Esophagus muscularis mucosa (tissue), 4 donors: ENCODE data around the gene CYP19A1.

Experiments used
- EP300 ChIP-seq: sonication (generic); formaldehyde crosslinking; IDR thresholded peaks from one replicate; pipeline ENCODE4 v1.6.1; 2017; ENCODE audit warnings: antibody characterized with exemption
- POLR2A ChIP-seq: fragments of 450-650 bp; IDR thresholded peaks from one replicate; pipeline ENCODE4 v1.6.1; 2017; ENCODE audit warnings: antibody characterized with exemption, moderate library complexity, mild to moderate bottlenecking, low read depth
- POLR2AphosphoS5 ChIP-seq, 2 donors: sonication (generic); formaldehyde crosslinking; IDR thresholded peaks; one replicate each; pipeline ENCODE4 v1.6.1; 2017; ENCODE audit warnings: antibody characterized with exemption in 2 of 2
- TF ChIP-seq, protein P1 (sequence below), 3 experiments: fragments of 200-600 bp in 2 of 3; fragments of 450-650 bp in 1 of 3; sonication (generic) in 2 of 3; IDR thresholded peaks; one replicate each; pipeline ENCODE4 v1.5.1; 2017 to 2019; ENCODE audit warnings: antibody characterized with exemption in 3 of 3, mild to moderate bottlenecking in 2 of 3, moderate library complexity in 1 of 3

DNA sequence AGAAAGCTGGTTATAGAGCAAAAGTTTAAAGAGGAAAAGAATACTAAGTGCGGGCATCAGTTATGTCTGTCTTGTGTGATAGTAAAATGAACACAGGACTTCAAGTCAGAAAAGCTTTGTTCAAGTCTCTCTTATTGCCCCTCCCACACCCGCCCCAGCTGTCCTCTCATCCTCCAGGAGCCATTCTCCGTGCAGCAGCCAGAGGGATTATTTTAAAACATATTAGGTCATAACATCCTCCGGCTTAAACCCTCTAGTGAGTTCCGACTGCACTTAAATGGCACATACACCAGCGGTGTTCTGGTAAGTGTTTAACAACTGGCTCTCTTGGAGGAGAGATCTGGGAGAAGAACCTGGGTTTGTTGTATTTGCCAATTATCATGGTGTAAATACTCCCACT, 138.9 kb downstream of the CYP19A1 start:
- TF ChIP-seq, protein P1, sequence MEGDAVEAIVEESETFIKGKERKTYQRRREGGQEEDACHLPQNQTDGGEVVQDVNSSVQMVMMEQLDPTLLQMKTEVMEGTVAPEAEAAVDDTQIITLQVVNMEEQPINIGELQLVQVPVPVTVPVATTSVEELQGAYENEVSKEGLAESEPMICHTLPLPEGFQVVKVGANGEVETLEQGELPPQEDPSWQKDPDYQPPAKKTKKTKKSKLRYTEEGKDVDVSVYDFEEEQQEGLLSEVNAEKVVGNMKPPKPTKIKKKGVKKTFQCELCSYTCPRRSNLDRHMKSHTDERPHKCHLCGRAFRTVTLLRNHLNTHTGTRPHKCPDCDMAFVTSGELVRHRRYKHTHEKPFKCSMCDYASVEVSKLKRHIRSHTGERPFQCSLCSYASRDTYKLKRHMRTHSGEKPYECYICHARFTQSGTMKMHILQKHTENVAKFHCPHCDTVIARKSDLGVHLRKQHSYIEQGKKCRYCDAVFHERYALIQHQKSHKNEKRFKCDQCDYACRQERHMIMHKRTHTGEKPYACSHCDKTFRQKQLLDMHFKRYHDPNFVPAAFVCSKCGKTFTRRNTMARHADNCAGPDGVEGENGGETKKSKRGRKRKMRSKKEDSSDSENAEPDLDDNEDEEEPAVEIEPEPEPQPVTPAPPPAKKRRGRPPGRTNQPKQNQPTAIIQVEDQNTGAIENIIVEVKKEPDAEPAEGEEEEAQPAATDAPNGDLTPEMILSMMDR (IDR thresholded peaks at IDR 0.05) = no peak
- TF ChIP-seq POLR2A = no peak
- TF ChIP-seq POLR2AphosphoS5 (IDR thresholded peaks at IDR 0.05) = no peak
- TF ChIP-seq EP300 = no peak
